ENCODE results near the gene SLC6A6. TPM values are rescaled to one million over a fixed set of nuclear protein-coding genes. Genes with fewer than 3 reads are reported as not detected.

Gene SLC6A6
- total RNA-seq, 2 donors from 2014 or later = 43.1 to 56.5 TPM

- Mint-ChIP-seq H3K27me3 (ENCODE audit: insufficient read depth) (no peaks in the 10 kb centered on the region), H3K27ac (peak overlapping the region; percentile 26), H3K4me1 (peaks cover 37% of the 10 kb centered on the region), H3K9me3 (no peaks in the 10 kb centered on the region), H3K4me3 (no peak overlapping the region), H3K36me3 (ENCODE audit: low read depth) (no peaks in the 10 kb centered on the region)
- 94 to 97% methylated on average over 6 to 7 of the region's 7 CpGs for WGBS, 2 experiments (ENCODE audit: insufficient coverage in 1 of 2, insufficient read length in 1 of 2)
- Histone ChIP-seq H3K9me3 (ENCODE audit: control insufficient read depth, low read length) (no peaks in the 10 kb centered on the region), H3K27ac (ENCODE audit: low read depth, low read length) (no peak overlapping the region), H3K9ac (ENCODE audit: extremely low read depth, low read length, poor library complexity, severe bottlenecking) (no peak overlapping the region), H3K4me1 (ENCODE audit: control insufficient read depth, insufficient read depth, low read length) (peaks cover 9% of the 10 kb centered on the region), H3K27me3 (ENCODE audit: control insufficient read depth, insufficient read depth, low read length, poor library complexity, severe bottlenecking) (no peaks in the 10 kb centered on the region), H3K36me3 (ENCODE audit: control insufficient read depth, insufficient read depth, low read length) (no peaks in the 10 kb centered on the region), H3K4me3 (ENCODE audit: low read length) (no peak overlapping the region)
- no peak for DNase-seq
- no peak for TF ChIP-seq CTCF (conservative IDR thresholded peaks at IDR 0.05)
Measured at GRCh38 chr3:14428087-14429033, 26.0 kb downstream of the SLC6A6 start.

- Mint-ChIP-seq H3K4me1 (peaks cover 29% of the 10 kb centered on the region), H3K4me3 (no peak overlapping the region), H3K27ac (peak overlapping the region; percentile 13), H3K9me3 (no peaks in the 10 kb centered on the region), H3K36me3 (ENCODE audit: low read depth) (no peaks in the 10 kb centered on the region), H3K27me3 (ENCODE audit: insufficient read depth) (no peaks in the 10 kb centered on the region)
- H3K9me3 ChIP-seq (ENCODE audit: control insufficient read depth, low read length) = no peaks in the 10 kb centered on the region
- H3K36me3 ChIP-seq (ENCODE audit: control insufficient read depth, insufficient read depth, low read length) = no peaks in the 10 kb centered on the region
- peaks cover 7% of the 10 kb centered on the region for H3K4me1 ChIP-seq (ENCODE audit: control insufficient read depth, insufficient read depth, low read length)
- WGBS, 2 experiments (ENCODE audit: insufficient coverage in 1 of 2, insufficient read length in 1 of 2) = 89 to 93% methylated on average over 5 of the region's 5 CpGs
- no peak overlapping the region for H3K9ac ChIP-seq (ENCODE audit: extremely low read depth, low read length, poor library complexity, severe bottlenecking)
- TF ChIP-seq CTCF (conservative IDR thresholded peaks at IDR 0.05) = no peak
- H3K27ac ChIP-seq (ENCODE audit: low read depth, low read length) = no peak overlapping the region
- H3K27me3 ChIP-seq (ENCODE audit: control insufficient read depth, insufficient read depth, low read length, poor library complexity, severe bottlenecking) = no peaks in the 10 kb centered on the region
- H3K4me3 ChIP-seq (ENCODE audit: low read length) = no peak overlapping the region
- no peak for DNase-seq
Measured at GRCh38 chr3:14429237-14429636, 26.8 kb downstream of the SLC6A6 start.

- no peaks in the 10 kb centered on the region for H3K27me3 ChIP-seq (ENCODE audit: control insufficient read depth, insufficient read depth, low read length, poor library complexity, severe bottlenecking)
- TF ChIP-seq CTCF (conservative IDR thresholded peaks at IDR 0.05) = no peak
- H3K9me3 ChIP-seq (ENCODE audit: control insufficient read depth, low read length) = no peaks in the 10 kb centered on the region
- 89 to 100% methylated on average over 2 to 4 of the region's 4 CpGs for WGBS, 2 experiments (ENCODE audit: insufficient coverage in 1 of 2, insufficient read length in 1 of 2)
- no peak overlapping the region for H3K4me3 ChIP-seq (ENCODE audit: low read length)
- peak overlapping the region; percentile 13 for H3K27ac Mint-ChIP-seq
- no peaks in the 10 kb centered on the region for H3K36me3 Mint-ChIP-seq (ENCODE audit: low read depth)
- H3K4me1 Mint-ChIP-seq = peaks cover 25% of the 10 kb centered on the region
- H3K9me3 Mint-ChIP-seq = no peaks in the 10 kb centered on the region
- no peak overlapping the region for H3K9ac ChIP-seq (ENCODE audit: extremely low read depth, low read length, poor library complexity, severe bottlenecking)
- no peak overlapping the region for H3K4me3 Mint-ChIP-seq
- H3K27ac ChIP-seq (ENCODE audit: low read depth, low read length) = no peak overlapping the region
- DNase-seq = no peak
- H3K4me1 ChIP-seq (ENCODE audit: control insufficient read depth, insufficient read depth, low read length) = peaks cover 7% of the 10 kb centered on the region
- H3K27me3 Mint-ChIP-seq (ENCODE audit: insufficient read depth) = no peaks in the 10 kb centered on the region
- no peaks in the 10 kb centered on the region for H3K36me3 ChIP-seq (ENCODE audit: control insufficient read depth, insufficient read depth, low read length)
Measured at GRCh38 chr3:14429640-14430039, 27.2 kb downstream of the SLC6A6 start.

All from endodermal cell (in vitro differentiated cells).